Omental fat pad (tissue), 4 donors: ENCODE measurements around the gene CATSPERZ. TPM values are rescaled to one million over a fixed set of nuclear protein-coding genes. Genes with fewer than 3 reads are reported as not detected.

ENCODE experiments used
- ATAC-seq: fragments of 150-250 bp; one replicate; pipeline ENCODE4 v1.9.1; 2016; ENCODE audit warnings: mild to moderate bottlenecking, moderate library complexity; ENCODE audit not compliant: low FRiP score
- DNase-seq: peaks from one replicate; pipeline ENCODE4 v3.0.0-alpha.2; 2019; ENCODE audit warnings: low spot score
- CTCF ChIP-seq, 3 donors: fragments of 450-650 bp; IDR thresholded peaks; one replicate each; pipeline ENCODE4 v1.5.1; 2016 to 2017; ENCODE audit warnings: antibody characterized with exemption in 3 of 3, mild to moderate bottlenecking in 3 of 3, moderate library complexity in 2 of 3
- total RNA-seq, 4 donors: library from RNA; depleted of rRNA; stranded (reverse); fragments of >200 nt; gene quantifications; one replicate each; pipeline ENCODE4 v1.1.0, GENCODE V29; 2016

Gene CATSPERZ
- total RNA-seq, 4 donors from 2014 or later, result not detected

- TF ChIP-seq CTCF (IDR thresholded peaks at IDR 0.05), result no peak
- DNase-seq, result no peak
- no peak for ATAC-seq
Measured at GRCh38 chr11:64253481-64253880, 46.7 kb upstream of the CATSPERZ start.

GRCh38 chr11:64254326-64254725, 45.8 kb upstream of the CATSPERZ start:
- no peak for ATAC-seq
- TF ChIP-seq CTCF (IDR thresholded peaks at IDR 0.05), result no peak
- no peak for DNase-seq

GRCh38 chr11:64255135-64256128, 44.7 kb upstream of the CATSPERZ start:
- DNase-seq, result no peak
- no peak for ATAC-seq
- TF ChIP-seq CTCF (IDR thresholded peaks at IDR 0.05), result no peak

- TF ChIP-seq CTCF (IDR thresholded peaks at IDR 0.05), result no peak
- DNase-seq (no peak), ATAC-seq (no peak)
Measured at GRCh38 chr11:64256300-64256699, 43.9 kb upstream of the CATSPERZ start.

- DNase-seq (no peak), ATAC-seq (no peak)
- TF ChIP-seq CTCF (IDR thresholded peaks at IDR 0.05), result no peak
Measured at GRCh38 chr11:64258356-64258755, 41.8 kb upstream of the CATSPERZ start.

- TF ChIP-seq CTCF (IDR thresholded peaks at IDR 0.05), result no peak
- DNase-seq, result no peak
- ATAC-seq, result no peak
Measured at GRCh38 chr11:64258946-64259532, 41.1 kb upstream of the CATSPERZ start.
